NT2/D1 (cell line): ENCODE measurements around the gene CTNNA2.

Experiments used
- SUZ12 ChIP-seq: IDR thresholded peaks from 2 replicates; pipeline ENCODE4 v1.6.1; 2011; ENCODE audit not compliant: insufficient read length, insufficient read depth; ENCODE audit errors: extremely low read depth
- YY1 ChIP-seq: IDR thresholded peaks from 2 replicates; pipeline ENCODE4 v1.6.1; 2011; ENCODE audit not compliant: insufficient read length, insufficient read depth

- TF ChIP-seq SUZ12 (no peak), YY1 (no peak)
These were observed 323.1 kb downstream of the CTNNA2 start for GRCh38 chr2:79835911-79836310.
